ENCODE measurements around the gene EML3. TPM values are rescaled to one million over a fixed set of nuclear protein-coding genes. Genes with fewer than 3 reads are reported as not detected.

The EML3 gene
- polyA plus RNA-seq, 1 donor from 2014 or later, result 13.8 TPM

Other genes with a start within 250 kb of the EML3 start
- not detected for gene SCGB1A1, start 193.7 kb downstream of the EML3 start, polyA plus RNA-seq
- 107 TPM for gene AHNAK, start 66.0 kb downstream of the EML3 start, polyA plus RNA-seq
- gene EEF1G, start 38.9 kb downstream of the EML3 start, polyA plus RNA-seq, result 1,657 TPM
- 19.2 TPM for gene TUT1, start 21.3 kb downstream of the EML3 start, polyA plus RNA-seq
- 32.9 TPM for gene MTA2, start 10.9 kb downstream of the EML3 start, polyA plus RNA-seq
- 0.19 TPM for gene ROM1, start 482 bp upstream of the EML3 start, polyA plus RNA-seq
- 36.1 TPM for gene B3GAT3, start 9.2 kb upstream of the EML3 start, polyA plus RNA-seq
- gene GANAB, start 33.8 kb upstream of the EML3 start, polyA plus RNA-seq, result 112 TPM
- gene INTS5, start 40.5 kb upstream of the EML3 start, polyA plus RNA-seq, result 30.9 TPM
- gene C11orf98, start 52.4 kb upstream of the EML3 start, polyA plus RNA-seq, result 96.3 TPM
- 6.3 TPM for gene CSKMT, start 52.5 kb upstream of the EML3 start, polyA plus RNA-seq
- 13.7 TPM for gene UQCC3, start 58.9 kb upstream of the EML3 start, polyA plus RNA-seq
- gene LBHD1, start 59.5 kb upstream of the EML3 start, polyA plus RNA-seq, result 6.2 TPM
- gene UBXN1, start 66.3 kb upstream of the EML3 start, polyA plus RNA-seq, result 228 TPM
- not detected for gene LRRN4CL, start 76.8 kb upstream of the EML3 start, polyA plus RNA-seq
- 48.2 TPM for gene BSCL2, start 94.6 kb upstream of the EML3 start, polyA plus RNA-seq
- 13.3 TPM for gene GNG3, start 94.9 kb upstream of the EML3 start, polyA plus RNA-seq
- 2.8 TPM for gene HNRNPUL2, start 114.7 kb upstream of the EML3 start, polyA plus RNA-seq
- gene TTC9C, start 115.7 kb upstream of the EML3 start, polyA plus RNA-seq, result 35.0 TPM
- 5.0 TPM for gene ZBTB3, start 141.4 kb upstream of the EML3 start, polyA plus RNA-seq
- gene POLR2G, start 148.8 kb upstream of the EML3 start, polyA plus RNA-seq, result 202 TPM
- 12.2 TPM for gene TAF6L, start 158.6 kb upstream of the EML3 start, polyA plus RNA-seq
- gene TMEM179B, start 174.6 kb upstream of the EML3 start, polyA plus RNA-seq, result 101 TPM
- 39.1 TPM for gene TMEM223, start 179.2 kb upstream of the EML3 start, polyA plus RNA-seq
- gene NXF1, start 192.7 kb upstream of the EML3 start, polyA plus RNA-seq, result 67.6 TPM
- 39.8 TPM for gene STX5, start 219.3 kb upstream of the EML3 start, polyA plus RNA-seq
- gene TEX54, start 220.1 kb upstream of the EML3 start, polyA plus RNA-seq, result not detected
- 57.5 TPM for gene WDR74, start 226.8 kb upstream of the EML3 start, polyA plus RNA-seq